SK-N-SH treated with all-trans-retinoic acid at 6 μM for 48 hours (cell line): Measurements from ENCODE around the gene TCEA2.

ENCODE experiments used
- CSDC2 ChIP-seq: fragments of 250-450 bp; sonication (Bioruptor Pico); IDR thresholded peaks from 2 replicates; pipeline ENCODE4 v1.5.0; 2020; ENCODE audit warnings: mild to moderate bottlenecking, moderate library complexity
- ZNF70 ChIP-seq: fragments of 450-650 bp; formaldehyde crosslinking; IDR thresholded peaks from 2 replicates; pipeline ENCODE4 v1.5.0; 2020; ENCODE audit warnings: mild to moderate bottlenecking, moderate library complexity

- TF ChIP-seq CSDC2 (CRISPR knock-in tag) = no peak
- no peak for TF ChIP-seq ZNF70 (CRISPR knock-in tag)
These were observed 4.1 kb downstream of the TCEA2 start for GRCh38 chr20:64067005-64067632.
